Calu3 (cell line): ENCODE results near the gene VWA2. TPM values are rescaled to one million over a fixed set of nuclear protein-coding genes. Genes with fewer than 3 reads are reported as not detected.

Experiments used
- BruUV-seq: library from RNA; stranded (reverse); fragments of 400-500 nt; replicated peaks from 2 replicates; lab custom pipeline; 2021; lab: Mats Ljungman, UMichigan
- CTCF ChIA-PET: fragments of 300-600 bp; sonication (Branson Sonifier 250); formaldehyde crosslinking; loops from one replicate; lab custom pipeline; 2022; ENCODE audit warnings: antibody characterized with exemption; lab: Charles Lee
- DNase-seq: peaks from one replicate; pipeline ENCODE4 v3.0.0; 2022
- H3K27ac Mint-ChIP-seq: one replicate; pipeline ENCODE4 v1.8.0; 2022; ENCODE audit warnings: mixed read lengths; ENCODE audit not compliant: unreplicated experiment
- H3K27me3 Mint-ChIP-seq: one replicate; pipeline ENCODE4 v1.8.0; 2022; ENCODE audit warnings: mixed read lengths; ENCODE audit not compliant: unreplicated experiment
- H3K36me3 Mint-ChIP-seq: one replicate; pipeline ENCODE4 v1.8.0; 2022; ENCODE audit warnings: mild to moderate bottlenecking, moderate library complexity, mixed read lengths; ENCODE audit not compliant: insufficient read depth, unreplicated experiment
- H3K4me1 Mint-ChIP-seq: one replicate; pipeline ENCODE4 v1.8.0; 2022; ENCODE audit warnings: mild to moderate bottlenecking, low read depth, mixed read lengths; ENCODE audit not compliant: unreplicated experiment
- H3K4me3 Mint-ChIP-seq: one replicate; pipeline ENCODE4 v1.8.0; 2022; ENCODE audit warnings: mild to moderate bottlenecking, low read depth, moderate library complexity, mixed read lengths; ENCODE audit not compliant: unreplicated experiment
- H3K9me3 Mint-ChIP-seq: one replicate; pipeline ENCODE4 v1.8.0; 2022; ENCODE audit warnings: low read depth, mixed read lengths; ENCODE audit not compliant: unreplicated experiment
- intact Hi-C: fragments of 100-400 bp; cut with micrococcal nuclease; formaldehyde crosslinking; loops from one replicate; pipeline ENCODE4 v1.10.0; 2022; ENCODE audit not compliant: unreplicated experiment
- total RNA-seq: library from RNA; stranded (reverse); gene quantifications from 2 replicates; pipeline ENCODE4 v1.2.3, GENCODE V29; 2022
- TF ChIP-seq, protein P1 (sequence below): fragments of 200-600 bp; IDR thresholded peaks from one replicate; pipeline ENCODE4 v1.8.0; 2022; ENCODE audit warnings: antibody characterized with exemption; ENCODE audit not compliant: unreplicated experiment

Gene VWA2
- total RNA-seq, 1 experiment from 2014 or later, result 4.2 TPM

- no peak for DNase-seq
- H3K9me3 Mint-ChIP-seq, result no peaks in the 10 kb centered on the region
- TF ChIP-seq, protein P1, sequence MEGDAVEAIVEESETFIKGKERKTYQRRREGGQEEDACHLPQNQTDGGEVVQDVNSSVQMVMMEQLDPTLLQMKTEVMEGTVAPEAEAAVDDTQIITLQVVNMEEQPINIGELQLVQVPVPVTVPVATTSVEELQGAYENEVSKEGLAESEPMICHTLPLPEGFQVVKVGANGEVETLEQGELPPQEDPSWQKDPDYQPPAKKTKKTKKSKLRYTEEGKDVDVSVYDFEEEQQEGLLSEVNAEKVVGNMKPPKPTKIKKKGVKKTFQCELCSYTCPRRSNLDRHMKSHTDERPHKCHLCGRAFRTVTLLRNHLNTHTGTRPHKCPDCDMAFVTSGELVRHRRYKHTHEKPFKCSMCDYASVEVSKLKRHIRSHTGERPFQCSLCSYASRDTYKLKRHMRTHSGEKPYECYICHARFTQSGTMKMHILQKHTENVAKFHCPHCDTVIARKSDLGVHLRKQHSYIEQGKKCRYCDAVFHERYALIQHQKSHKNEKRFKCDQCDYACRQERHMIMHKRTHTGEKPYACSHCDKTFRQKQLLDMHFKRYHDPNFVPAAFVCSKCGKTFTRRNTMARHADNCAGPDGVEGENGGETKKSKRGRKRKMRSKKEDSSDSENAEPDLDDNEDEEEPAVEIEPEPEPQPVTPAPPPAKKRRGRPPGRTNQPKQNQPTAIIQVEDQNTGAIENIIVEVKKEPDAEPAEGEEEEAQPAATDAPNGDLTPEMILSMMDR, result no peak
- intact Hi-C loops, result no loop called here
- H3K4me1 Mint-ChIP-seq, result peaks cover 3% of the 10 kb centered on the region
- H3K27me3 Mint-ChIP-seq, result no peaks in the 10 kb centered on the region
- no peak overlapping the region for H3K4me3 Mint-ChIP-seq
- H3K27ac Mint-ChIP-seq, result no peak overlapping the region
- no TSS peak for BruUV-seq
- CTCF ChIA-PET, result no interaction called here
- H3K36me3 Mint-ChIP-seq, result peaks cover 18% of the 10 kb centered on the region
Observed at GRCh38 chr10:114250716-114251115, 11.7 kb downstream of the VWA2 start.

GRCh38 chr10:114252092-114252491 is 13.0 kb downstream of the VWA2 start:
- no peak for DNase-seq
- Mint-ChIP-seq H3K27me3 (no peaks in the 10 kb centered on the region), H3K4me1 (no peaks in the 10 kb centered on the region), H3K27ac (peak overlapping the region; percentile 60), H3K4me3 (no peak overlapping the region), H3K9me3 (no peaks in the 10 kb centered on the region), H3K36me3 (peaks cover 13% of the 10 kb centered on the region)
- TF ChIP-seq, protein P1, result no peak
- CTCF ChIA-PET, result no interaction called here
- no TSS peak for BruUV-seq
- intact Hi-C loops, result no loop called here

GRCh38 chr10:114252883-114253282 is 13.8 kb downstream of the VWA2 start:
- CTCF ChIA-PET, result no interaction called here
- no peak for DNase-seq
- no peak overlapping the region for H3K4me3 Mint-ChIP-seq
- TF ChIP-seq, protein P1, result no peak
- no peaks in the 10 kb centered on the region for H3K27me3 Mint-ChIP-seq
- H3K9me3 Mint-ChIP-seq, result no peaks in the 10 kb centered on the region
- intact Hi-C loops, result no loop called here
- H3K27ac Mint-ChIP-seq, result no peak overlapping the region
- BruUV-seq, result no TSS peak
- H3K36me3 Mint-ChIP-seq, result peaks cover 13% of the 10 kb centered on the region
- no peaks in the 10 kb centered on the region for H3K4me1 Mint-ChIP-seq

DNA sequence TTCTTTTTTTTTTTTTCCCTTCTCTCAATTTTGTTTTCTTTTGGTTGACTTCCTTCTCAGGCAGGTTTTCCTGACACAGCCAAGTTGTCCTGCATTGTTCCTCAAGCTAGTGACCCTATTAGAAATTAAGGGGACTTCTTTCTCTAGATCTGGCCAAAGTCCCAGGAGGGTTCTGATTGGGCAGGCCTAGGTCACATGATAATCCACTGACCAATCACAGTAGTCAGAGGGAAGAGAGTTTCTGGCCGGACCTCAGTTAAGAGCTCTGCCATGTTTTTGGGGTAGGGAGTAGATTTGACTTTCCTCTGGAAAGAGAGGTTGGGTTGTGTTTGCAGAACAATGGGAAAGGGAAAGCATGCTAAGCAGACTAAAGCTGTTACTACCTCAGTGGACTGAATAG is 16.2 kb downstream of the VWA2 start:
- CTCF ChIA-PET, result no interaction called here
- DNase-seq, result no peak

More for the DNA sequence above, 16.2 kb downstream of the VWA2 start:
- Mint-ChIP-seq H3K4me1 (no peaks in the 10 kb centered on the region), H3K27ac (no peak overlapping the region), H3K36me3 (peaks cover 13% of the 10 kb centered on the region), H3K9me3 (no peaks in the 10 kb centered on the region), H3K27me3 (no peaks in the 10 kb centered on the region), H3K4me3 (no peak overlapping the region)
- BruUV-seq, result no TSS peak
- TF ChIP-seq, protein P1, result no peak
- intact Hi-C loops, result no loop called here
